Osteoblast (primary cell): ENCODE results near the gene CARD10. TPM values are rescaled to one million over a fixed set of nuclear protein-coding genes. Genes with fewer than 3 reads are reported as not detected.

Source experiments
- DNase-seq: peaks from one replicate; pipeline ENCODE4 v3.0.0; 2011; ENCODE audit warnings: low spot score, mixed read lengths; ENCODE audit not compliant: insufficient read length; ENCODE audit errors: missing footprints
- H2AFZ ChIP-seq: 2 replicates; pipeline ENCODE4 v1.6.0; 2011; ENCODE audit warnings: mild to moderate bottlenecking, low read length
- H3K27ac ChIP-seq: 2 replicates; pipeline ENCODE4 v1.5.1; 2011; ENCODE audit warnings: mild to moderate bottlenecking, low read depth, low read length, moderate library complexity
- H3K27me3 ChIP-seq: 2 replicates; pipeline ENCODE4 v1.6.0; 2012; ENCODE audit warnings: mild to moderate bottlenecking, control low read depth, inconsistent platforms, low read length, moderate library complexity; ENCODE audit not compliant: insufficient read depth
- H3K36me3 ChIP-seq: 2 replicates; pipeline ENCODE4 v1.5.1; 2011; ENCODE audit warnings: mild to moderate bottlenecking, low read length, control low read depth, moderate library complexity; ENCODE audit not compliant: insufficient read depth
- H3K4me1 ChIP-seq: 2 replicates; pipeline ENCODE4 v1.5.1; 2011; ENCODE audit warnings: mild to moderate bottlenecking, low read length, control low read depth, moderate library complexity; ENCODE audit not compliant: insufficient read depth
- H3K4me2 ChIP-seq: 2 replicates; pipeline ENCODE4 v1.6.0; 2011; ENCODE audit warnings: mild to moderate bottlenecking, low read length; ENCODE audit not compliant: insufficient read depth
- H3K4me3 ChIP-seq: fragments of 200-600 bp; sonication (generic); 3 replicates; pipeline ENCODE4 v1.5.1; 2012; ENCODE audit warnings: mild to moderate bottlenecking, low read length, inconsistent platforms; ENCODE audit not compliant: insufficient read depth
- H3K79me2 ChIP-seq: 2 replicates; pipeline ENCODE4 v1.6.0; 2012; ENCODE audit warnings: mild to moderate bottlenecking, low read length, control low read depth, inconsistent platforms; ENCODE audit not compliant: insufficient read depth
- H3K9me3 ChIP-seq: 2 replicates; pipeline ENCODE4 v1.5.1; 2011; ENCODE audit warnings: low read depth, low read length, control low read depth
- H4K20me1 ChIP-seq: 2 replicates; pipeline ENCODE4 v1.6.0; 2012; ENCODE audit warnings: mild to moderate bottlenecking, low read length, control low read depth; ENCODE audit not compliant: insufficient read depth
- total RNA-seq: library from RNA; depleted of rRNA; stranded (reverse); fragments of >200 nt; gene quantifications from 2 replicates; pipeline ENCODE4 v1.2.3, GENCODE V29; 2012
- TF ChIP-seq, protein P1 (sequence below): IDR thresholded peaks from 2 replicates; pipeline ENCODE4 v1.5.1; 2011; ENCODE audit warnings: mild to moderate bottlenecking, low read depth, low read length, moderate library complexity; ENCODE audit errors: extremely low read depth

Gene CARD10
- total RNA-seq, 1 donor = 11.9 TPM

DNA sequence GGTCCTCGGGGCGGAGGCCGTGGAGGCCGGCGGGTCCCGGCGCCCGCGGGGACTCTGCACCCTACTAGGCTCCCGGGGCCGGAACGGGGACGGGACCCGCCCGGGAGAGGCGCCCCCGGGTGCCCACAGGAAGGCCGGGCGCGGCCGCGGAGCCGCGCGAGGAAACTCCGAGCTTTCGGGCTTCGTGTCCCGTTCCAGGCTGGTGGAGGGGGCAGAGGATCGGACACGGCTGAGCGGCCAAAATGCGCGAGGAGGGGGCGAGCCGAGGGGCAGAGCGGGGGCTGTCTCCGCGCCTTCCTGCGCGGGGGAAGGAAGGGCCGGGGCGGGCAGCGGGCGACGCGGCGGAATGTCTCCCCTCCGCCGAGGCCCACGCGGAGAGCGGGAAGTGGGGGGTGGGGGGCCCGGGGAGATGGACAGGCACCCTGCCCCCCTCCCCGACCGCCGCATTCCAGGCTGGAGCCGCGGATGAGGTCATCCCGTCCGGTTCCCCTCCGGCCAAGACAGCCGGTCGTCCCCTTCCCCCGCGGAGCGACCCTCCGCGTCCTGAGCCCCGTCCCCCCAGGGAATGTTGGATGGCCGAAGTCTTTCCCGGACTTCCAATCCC, 41.5 kb upstream of the CARD10 start:
- Histone ChIP-seq H3K27ac (peak overlapping the region; percentile 76), H3K4me2 (peak overlapping the region; percentile 96), H3K36me3 (peaks cover 7% of the 10 kb centered on the region), H3K4me3 (peak overlapping the region; percentile 95), H4K20me1 (peaks cover 45% of the 10 kb centered on the region), H2AFZ (peak overlapping the region; percentile 35), H3K79me2 (peaks cover 47% of the 10 kb centered on the region), H3K4me1 (peaks cover 46% of the 10 kb centered on the region), H3K27me3 (no peaks in the 10 kb centered on the region), H3K9me3 (no peaks in the 10 kb centered on the region)
- DNase-seq = peak; percentile 92
- TF ChIP-seq, protein P1, sequence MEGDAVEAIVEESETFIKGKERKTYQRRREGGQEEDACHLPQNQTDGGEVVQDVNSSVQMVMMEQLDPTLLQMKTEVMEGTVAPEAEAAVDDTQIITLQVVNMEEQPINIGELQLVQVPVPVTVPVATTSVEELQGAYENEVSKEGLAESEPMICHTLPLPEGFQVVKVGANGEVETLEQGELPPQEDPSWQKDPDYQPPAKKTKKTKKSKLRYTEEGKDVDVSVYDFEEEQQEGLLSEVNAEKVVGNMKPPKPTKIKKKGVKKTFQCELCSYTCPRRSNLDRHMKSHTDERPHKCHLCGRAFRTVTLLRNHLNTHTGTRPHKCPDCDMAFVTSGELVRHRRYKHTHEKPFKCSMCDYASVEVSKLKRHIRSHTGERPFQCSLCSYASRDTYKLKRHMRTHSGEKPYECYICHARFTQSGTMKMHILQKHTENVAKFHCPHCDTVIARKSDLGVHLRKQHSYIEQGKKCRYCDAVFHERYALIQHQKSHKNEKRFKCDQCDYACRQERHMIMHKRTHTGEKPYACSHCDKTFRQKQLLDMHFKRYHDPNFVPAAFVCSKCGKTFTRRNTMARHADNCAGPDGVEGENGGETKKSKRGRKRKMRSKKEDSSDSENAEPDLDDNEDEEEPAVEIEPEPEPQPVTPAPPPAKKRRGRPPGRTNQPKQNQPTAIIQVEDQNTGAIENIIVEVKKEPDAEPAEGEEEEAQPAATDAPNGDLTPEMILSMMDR = no peak

DNA sequence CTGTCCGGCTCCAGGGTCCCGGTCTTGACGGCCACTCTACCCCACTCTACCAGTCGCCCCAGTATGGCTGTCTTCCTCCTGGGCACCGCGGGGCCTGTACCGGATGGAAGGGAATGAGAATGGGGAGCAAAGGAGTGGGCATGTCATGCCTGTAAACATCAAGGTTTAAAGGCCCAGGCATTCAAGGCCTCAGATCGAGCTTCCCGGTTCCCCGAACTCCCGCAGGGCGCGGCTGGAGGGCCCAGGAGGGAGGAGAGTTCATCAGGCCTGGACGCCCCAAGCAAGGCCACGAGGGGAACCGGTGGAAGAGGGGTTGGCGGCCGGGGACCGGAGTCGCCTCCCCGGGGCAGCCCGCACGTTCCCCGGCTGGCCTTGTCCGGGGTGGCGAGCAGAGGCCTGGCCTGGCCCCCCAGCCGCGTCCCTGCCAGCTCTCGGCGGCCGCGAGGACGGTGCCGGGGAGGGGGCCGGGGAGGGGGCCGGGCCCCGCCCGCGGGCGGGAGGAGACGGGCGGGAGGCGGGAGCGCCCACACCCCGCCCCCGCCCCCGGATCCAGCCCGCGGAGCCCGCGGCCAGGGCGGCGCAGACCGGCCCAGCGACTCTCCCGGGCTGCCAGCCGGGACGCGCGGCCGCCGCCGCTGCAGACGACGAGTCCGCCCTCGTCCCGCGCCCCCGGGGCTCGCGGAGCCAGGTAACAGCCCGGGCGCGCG, 40.8 kb upstream of the CARD10 start, which contains the start of gene CDC42EP1:
TSS of gene CDC42EP1 (plus strand) at position 580 of the 707 bp plus-strand sequence. CDS start 5,870 bp downstream, outside the sequence.
- H3K4me3 ChIP-seq = peak within 1 kb of the TSS; percentile 95
- TF ChIP-seq, protein P1 = no peak
- no peaks in the 10 kb centered on the region for H3K27me3 ChIP-seq
- peaks cover 40% of the 10 kb centered on the region for H3K79me2 ChIP-seq
- H3K4me2 ChIP-seq = peak within 1 kb of the TSS; percentile 96
- DNase-seq = peak; percentile 95
- H4K20me1 ChIP-seq = peaks cover 39% of the 10 kb centered on the region
- H2AFZ ChIP-seq = peak within 1 kb of the TSS; percentile 78
- H3K4me1 ChIP-seq = peaks cover 40% of the 10 kb centered on the region
- H3K9me3 ChIP-seq = no peaks in the 10 kb centered on the region
- H3K27ac ChIP-seq = peak within 1 kb of the TSS; percentile 76
- H3K36me3 ChIP-seq = peaks cover 5% of the 10 kb centered on the region

DNA sequence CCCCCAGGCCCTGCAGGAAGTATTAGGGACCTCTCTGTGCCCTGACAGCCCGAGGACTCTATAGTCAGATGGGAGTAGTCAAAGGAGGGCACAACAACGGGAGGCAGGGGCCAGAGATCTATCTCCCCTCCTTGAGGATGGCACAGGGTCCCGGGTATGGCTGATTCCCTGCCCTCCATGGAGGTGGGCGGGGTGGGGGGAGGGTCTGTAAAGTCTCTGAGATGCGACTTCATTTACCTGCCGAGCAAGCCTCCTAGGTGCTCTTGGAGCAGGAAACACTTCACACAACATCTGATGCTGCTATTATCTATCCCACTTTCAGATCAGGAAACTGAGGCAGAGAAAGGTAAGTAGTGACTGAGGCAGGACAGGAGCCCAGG, 40.3 kb upstream of the CARD10 start:
- TF ChIP-seq, protein P1 = no peak

DNA sequence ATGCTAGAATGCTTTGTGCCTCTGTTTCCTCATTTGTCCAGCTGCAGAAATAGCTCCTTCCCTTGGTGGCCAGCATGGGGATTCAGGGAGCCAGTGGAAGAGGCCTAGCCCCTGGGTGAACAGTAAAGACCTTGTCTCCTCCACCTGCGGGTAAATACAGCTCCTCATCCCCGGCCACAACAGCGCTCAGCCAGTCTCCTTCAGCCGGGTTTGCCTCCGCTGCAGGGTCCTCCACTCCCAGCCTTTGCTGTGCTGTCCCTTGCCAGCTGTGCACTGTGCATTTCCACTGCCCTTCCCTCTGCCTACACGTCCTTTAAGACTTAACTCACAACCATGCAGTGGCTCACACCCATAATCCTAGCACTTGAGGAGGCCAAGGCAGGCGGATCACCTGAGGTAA, 39.6 kb upstream of the CARD10 start:
- H3K9me3 ChIP-seq = no peaks in the 10 kb centered on the region
- no peak overlapping the region for H3K27ac ChIP-seq
- no peak overlapping the region for H2AFZ ChIP-seq
- peaks cover 5% of the 10 kb centered on the region for H3K36me3 ChIP-seq
- no peak overlapping the region for H3K4me3 ChIP-seq
- H3K4me2 ChIP-seq = no peak overlapping the region
- peaks cover 29% of the 10 kb centered on the region for H3K79me2 ChIP-seq
- peaks cover 28% of the 10 kb centered on the region for H4K20me1 ChIP-seq
- peaks cover 31% of the 10 kb centered on the region for H3K4me1 ChIP-seq
- TF ChIP-seq, protein P1 = no peak
- H3K27me3 ChIP-seq = no peaks in the 10 kb centered on the region
- DNase-seq = peak; percentile 39

More for the DNA sequence above, 40.3 kb upstream of the CARD10 start:
- peaks cover 5% of the 10 kb centered on the region for H3K36me3 ChIP-seq
- H3K9me3 ChIP-seq = no peaks in the 10 kb centered on the region
- peak overlapping the region; percentile 78 for H2AFZ ChIP-seq
- no peaks in the 10 kb centered on the region for H3K27me3 ChIP-seq
- peaks cover 38% of the 10 kb centered on the region for H3K4me1 ChIP-seq
- H3K79me2 ChIP-seq = peaks cover 36% of the 10 kb centered on the region
- peak; percentile 57 for DNase-seq
- peak overlapping the region; percentile 76 for H3K4me2 ChIP-seq
- H3K4me3 ChIP-seq = peak overlapping the region; percentile 95
- H4K20me1 ChIP-seq = peaks cover 34% of the 10 kb centered on the region
- H3K27ac ChIP-seq = peak overlapping the region; percentile 58
